WTC11 (cell line): ENCODE measurements around the gene GLYATL3. TPM values are rescaled to one million over a fixed set of nuclear protein-coding genes. Genes with fewer than 3 reads are reported as not detected.

ENCODE experiments used
- ATAC-seq: fragments of 200-7000 bp; cut with Tn5 transposase; 2 replicates; pipeline ENCODE4 v1.10.0; 2021; ENCODE audit warnings: mild to moderate bottlenecking, moderate library complexity
- CTCF ChIA-PET: fragments of 300-600 bp; sonication (Branson Sonifier 250); formaldehyde crosslinking; loops from one replicate; lab custom pipeline; 2021; ENCODE audit warnings: antibody characterized with exemption; lab: Charles Lee
- POLR2A ChIA-PET: fragments of 350-600 bp; sonication (Branson Sonifier 250); formaldehyde crosslinking; loops from one replicate; lab custom pipeline; 2021; ENCODE audit warnings: antibody characterized with exemption; lab: Charles Lee
- DNase-seq: peaks from one replicate; pipeline ENCODE4 v3.0.0; 2021; ENCODE audit warnings: low spot score
- H3K27ac Mint-ChIP-seq: 2 replicates; pipeline ENCODE4 v1.8.0; 2021; ENCODE audit warnings: mixed read lengths
- H3K27me3 Mint-ChIP-seq: 2 replicates; pipeline ENCODE4 v1.8.0; 2021; ENCODE audit warnings: low read depth, mild to moderate bottlenecking, moderate library complexity, mixed read lengths
- H3K36me3 Mint-ChIP-seq: 2 replicates; pipeline ENCODE4 v1.8.0; 2021; ENCODE audit warnings: mixed read lengths
- H3K4me1 Mint-ChIP-seq: 2 replicates; pipeline ENCODE4 v1.8.0; 2022; ENCODE audit warnings: mixed read lengths
- H3K4me3 Mint-ChIP-seq: 2 replicates; pipeline ENCODE4 v1.8.0; 2021; ENCODE audit warnings: mild to moderate bottlenecking, moderate library complexity, mixed read lengths
- H3K9me3 Mint-ChIP-seq: 2 replicates; pipeline ENCODE4 v1.8.0; 2021; ENCODE audit warnings: mixed read lengths
- AFF4 ChIP-seq: sonication (generic); formaldehyde crosslinking; IDR thresholded peaks from 2 replicates; pipeline ENCODE4 v1.8.1; 2023; ENCODE audit warnings: mild to moderate bottlenecking, missing genetic modification reagents, borderline replicate concordance
- ARID4B ChIP-seq: sonication (generic); formaldehyde crosslinking; IDR thresholded peaks from 2 replicates; pipeline ENCODE4 v1.8.0; 2023; ENCODE audit warnings: missing genetic modification reagents, mild to moderate bottlenecking, borderline replicate concordance
- CREB1 ChIP-seq: sonication (generic); formaldehyde crosslinking; IDR thresholded peaks from 2 replicates; pipeline ENCODE4 v1.8.0; 2023; ENCODE audit warnings: mild to moderate bottlenecking, missing genetic modification reagents
- ERG ChIP-seq: fragments of 250-450 bp; sonication (Bioruptor Pico); IDR thresholded peaks from 2 replicates; pipeline ENCODE4 v1.8.0; 2021; ENCODE audit warnings: mild to moderate bottlenecking
- FOXJ3 ChIP-seq: sonication (generic); formaldehyde crosslinking; IDR thresholded peaks from 2 replicates; pipeline ENCODE4 v1.9.0; 2021; ENCODE audit warnings: missing genetic modification reagents, mild to moderate bottlenecking, borderline replicate concordance
- KAT7 ChIP-seq: sonication (generic); formaldehyde crosslinking; IDR thresholded peaks from 2 replicates; pipeline ENCODE4 v1.8.1; 2023; ENCODE audit warnings: missing genetic modification reagents, mild to moderate bottlenecking, borderline replicate concordance
- STAT6 ChIP-seq: sonication (generic); formaldehyde crosslinking; conservative IDR thresholded peaks from 2 replicates; pipeline ENCODE4 v1.8.1; 2023; ENCODE audit warnings: mild to moderate bottlenecking, low read depth, missing genetic modification reagents, moderate library complexity
- USF1 ChIP-seq: sonication (generic); formaldehyde crosslinking; IDR thresholded peaks from 2 replicates; pipeline ENCODE4 v1.8.0; 2022; ENCODE audit warnings: mild to moderate bottlenecking, missing genetic modification reagents
- ZNF425 ChIP-seq: fragments of 250-450 bp; sonication (Bioruptor Pico); conservative IDR thresholded peaks from 2 replicates; pipeline ENCODE4 v1.9.0; 2021; ENCODE audit warnings: mild to moderate bottlenecking
- total RNA-seq: library from RNA; stranded (reverse); gene quantifications from 3 replicates; pipeline ENCODE4 v1.2.3, GENCODE V29; 2021

Gene GLYATL3
- total RNA-seq, 1 experiment from 2014 or later = not detected

- Mint-ChIP-seq H3K4me1 (peaks cover 40% of the 10 kb centered on the region), H3K4me3 (no peak overlapping the region), H3K9me3 (no peaks in the 10 kb centered on the region), H3K36me3 (peaks cover 5% of the 10 kb centered on the region), H3K27me3 (peaks cover 51% of the 10 kb centered on the region), H3K27ac (no peak overlapping the region)
- DNase-seq (peak; percentile 39), ATAC-seq (no peak; the same call in 1 of the 2 replicates)
- TF ChIP-seq KAT7 = no peak
- no peak for TF ChIP-seq FOXJ3
- TF ChIP-seq STAT6 = no peak
- CTCF ChIA-PET = interaction anchor here (0.6 to 5.0 kb wide), 6 partner anchors 9 to 74 kb away, joined by 3 to 45 read pairs (median 9); no protein-coding TSS in a partner anchor
- POLR2A ChIA-PET = no interaction called here
These were observed 49.0 kb downstream of the GLYATL3 start for GRCh38 chr6:49548613-49549304.

- TF ChIP-seq ARID4B (CRISPR knock-in tag) (no peak), USF1 (CRISPR knock-in tag) (no peak), ZNF425 (CRISPR knock-in tag) (no peak), ERG (CRISPR knock-in tag) (no peak), AFF4 (no peak), CREB1 (no peak)
- Mint-ChIP-seq H3K36me3 (peaks cover 16% of the 10 kb centered on the region), H3K4me1 (peaks cover 49% of the 10 kb centered on the region), H3K4me3 (peak overlapping the region; percentile 76), H3K27ac (peak overlapping the region; percentile 84), H3K27me3 (peaks cover 63% of the 10 kb centered on the region), H3K9me3 (no peaks in the 10 kb centered on the region)
- DNase-seq = no peak
- ATAC-seq = peak; percentile 10
- CTCF ChIA-PET = interaction anchor here (1.0 to 5.0 kb wide), 7 partner anchors 8 to 481 kb away, joined by 3 to 45 read pairs (median 7); no protein-coding TSS in a partner anchor
- POLR2A ChIA-PET = interaction anchor here (0.8 kb wide), 1 partner anchor 15 kb away, joined by 3 read pairs; no protein-coding TSS in a partner anchor
These were observed 50.2 kb downstream of the GLYATL3 start for GRCh38 chr6:49549691-49550491.
